SU-DHL-6 (cell line): ENCODE measurements around the gene ACTN3.

Source experiments
- H2AFZ ChIP-seq: fragments of 200-600 bp; sonication (generic); 2 replicates; pipeline ENCODE4 v1.6.1; 2014; ENCODE audit warnings: low read depth, mild to moderate bottlenecking, moderate library complexity, mixed read lengths, antibody characterized with exemption, low read length; ENCODE audit not compliant: severe bottlenecking
- H3F3A ChIP-seq: fragments of 200-600 bp; shearing (Covaris generic); 2 replicates; pipeline ENCODE4 v1.6.0; 2016; ENCODE audit warnings: antibody characterized with exemption, mild to moderate bottlenecking; ENCODE audit not compliant: insufficient read depth
- H3K27ac ChIP-seq: fragments of 200-600 bp; sonication (generic); 2 replicates; pipeline ENCODE4 v1.5.1; 2016; ENCODE audit warnings: low read depth, mild to moderate bottlenecking, low read length, moderate library complexity, mixed read lengths
- H3K27me3 ChIP-seq: fragments of 200-600 bp; sonication (generic), shearing (Covaris generic); 2 replicates; pipeline ENCODE4 v1.6.0; 2014; ENCODE audit warnings: mild to moderate bottlenecking, low read length
- H3K36me3 ChIP-seq: fragments of 200-600 bp; sonication (generic); 2 replicates; pipeline ENCODE4 v1.6.1; 2014; ENCODE audit warnings: mild to moderate bottlenecking, low read length, mixed read lengths
- H3K4me2 ChIP-seq: fragments of 300-600, 200-600 bp; shearing (Covaris generic), sonication (generic); 2 replicates; pipeline ENCODE4 v1.6.0; 2014; ENCODE audit warnings: low read length, low read depth, mild to moderate bottlenecking; ENCODE audit not compliant: poor library complexity, severe bottlenecking
- H3K4me3 ChIP-seq: fragments of 200-600 bp; sonication (generic); 2 replicates; pipeline ENCODE4 v1.5.1; 2014; ENCODE audit warnings: antibody characterized with exemption, low read length, mild to moderate bottlenecking, mixed read lengths; ENCODE audit not compliant: insufficient read depth, poor library complexity, severe bottlenecking
- H3K79me2 ChIP-seq: fragments of 200-600 bp; sonication (generic); 2 replicates; pipeline ENCODE4 v1.6.1; 2014; ENCODE audit warnings: mild to moderate bottlenecking, low read length, moderate library complexity; ENCODE audit not compliant: insufficient read depth
- H3K9ac ChIP-seq: fragments of 200-600 bp; sonication (generic); 2 replicates; pipeline ENCODE4 v1.7.0; 2014; ENCODE audit warnings: mild to moderate bottlenecking, low read length
- H3K9me2 ChIP-seq: fragments of 200-600 bp; sonication (generic); replicated peaks from 2 replicates; pipeline ENCODE4 v1.6.1; 2014; ENCODE audit warnings: low read length; ENCODE audit not compliant: insufficient read depth
- H3K9me3 ChIP-seq: fragments of 200-600 bp; sonication (generic); 2 replicates; pipeline ENCODE4 v1.6.1; 2014; ENCODE audit warnings: low read length, mixed read lengths; ENCODE audit not compliant: insufficient read depth
- H4K20me1 ChIP-seq: fragments of 200-600 bp; sonication (generic); 2 replicates; pipeline ENCODE4 v1.6.1; 2014; ENCODE audit warnings: low read depth, mild to moderate bottlenecking, antibody characterized with exemption, low read length, moderate library complexity, mixed read lengths
- CTCF ChIP-seq: fragments of 200-600 bp; sonication (generic); IDR thresholded peaks from one replicate; pipeline ENCODE4 v1.5.1; 2017; ENCODE audit warnings: antibody characterized with exemption, mild to moderate bottlenecking, low read length, moderate library complexity; ENCODE audit not compliant: insufficient read depth, poor library complexity, severe bottlenecking
- EZH2phosphoT487 ChIP-seq: fragments of 200-600 bp; sonication (generic), shearing (Covaris generic); conservative IDR thresholded peaks from 2 replicates; pipeline ENCODE4 v1.6.1; 2018; ENCODE audit warnings: mild to moderate bottlenecking, antibody characterized with exemption, low read length, moderate library complexity, mixed read lengths

ACTN3 gene

GRCh38 chr11:66592457-66593302, 46.0 kb downstream of the ACTN3 start, which contains the start of the genes CCDC87 and CCS:
CCDC87 (minus strand) TSS chr11:66593063; CDS start chr11:66593015, 48 bp downstream.
CCS (plus strand) TSS chr11:66593185; CDS start chr11:66593262, 77 bp downstream.
- Histone ChIP-seq H3K4me3 (peak within 1 kb of the TSS; percentile 71), H3K27ac (no peak within 1 kb of the TSS), H3K9ac (peak within 1 kb of the TSS; percentile 78), H3K4me2 (peak within 1 kb of the TSS; percentile 82), H3K79me2 (no peaks in the 10 kb centered on the region), H3K9me2 (no peaks in the 10 kb centered on the region), H4K20me1 (no peaks in the 10 kb centered on the region), H2AFZ (peak within 1 kb of the TSS; percentile 79), H3F3A (no peaks in the 10 kb centered on the region), H3K9me3 (no peaks in the 10 kb centered on the region), H3K36me3 (no peaks in the 10 kb centered on the region), H3K27me3 (no peaks in the 10 kb centered on the region)
- no peak for TF ChIP-seq EZH2phosphoT487
- TF ChIP-seq CTCF = peak; percentile 34

GRCh38 chr11:66593303-66593635, 46.6 kb downstream of the ACTN3 start:
- Histone ChIP-seq H3F3A (no peaks in the 10 kb centered on the region), H4K20me1 (no peaks in the 10 kb centered on the region), H3K36me3 (no peaks in the 10 kb centered on the region), H3K79me2 (no peaks in the 10 kb centered on the region), H3K9ac (peak overlapping the region; percentile 78), H3K27me3 (no peaks in the 10 kb centered on the region), H2AFZ (peak overlapping the region; percentile 79), H3K4me2 (peak overlapping the region; percentile 82), H3K4me3 (peak overlapping the region; percentile 71), H3K9me2 (no peaks in the 10 kb centered on the region), H3K27ac (no peak overlapping the region), H3K9me3 (no peaks in the 10 kb centered on the region)
- TF ChIP-seq CTCF = no peak
- TF ChIP-seq EZH2phosphoT487 = no peak

- no peaks in the 10 kb centered on the region for H3K79me2 ChIP-seq
- H3K9me2 ChIP-seq = no peaks in the 10 kb centered on the region
- TF ChIP-seq EZH2phosphoT487 = no peak
- no peak for TF ChIP-seq CTCF
Observed at GRCh38 chr11:66593650-66594049, 46.9 kb downstream of the ACTN3 start.

More at GRCh38 chr11:66593650-66594049, 46.9 kb downstream of the ACTN3 start:
- Histone ChIP-seq H3K9me3 (no peaks in the 10 kb centered on the region), H3K27me3 (no peaks in the 10 kb centered on the region), H3K36me3 (no peaks in the 10 kb centered on the region), H3K4me3 (peak overlapping the region; percentile 71), H3K9ac (peak overlapping the region; percentile 78), H3F3A (no peaks in the 10 kb centered on the region), H2AFZ (peak overlapping the region; percentile 79), H3K27ac (no peak overlapping the region), H4K20me1 (no peaks in the 10 kb centered on the region), H3K4me2 (peak overlapping the region; percentile 82)
